ENCODE results near the gene BMPR2. TPM values are rescaled to one million over a fixed set of nuclear protein-coding genes. Genes with fewer than 3 reads are reported as not detected.

Gene BMPR2
- polyA plus RNA-seq, 3 donors, result 4.1 to 6.4 (median 4.8) TPM

- Mint-ChIP-seq H3K4me1 (no peaks in the 10 kb centered on the region), H3K27me3 (ENCODE audit: low read depth in 3 of 3) (peaks cover 0 to 5% (median 0%) of the 10 kb centered on the region in 3 donors), H3K9me3 (peaks cover 0 to 5% (median 0%) of the 10 kb centered on the region in 7 donors), H3K36me3 (peaks cover 0 to 3% of the 10 kb centered on the region in 2 donors), H3K4me3 (no peak overlapping the region), H3K27ac (no peak overlapping the region)
- Histone ChIP-seq H3K27me3 (ENCODE audit: control insufficient read depth in 2 of 2, insufficient read depth in 2 of 2, low read length in 2 of 2) (no peaks in the 10 kb centered on the region), H3K9me3 (replicated peaks in 1 of 2; ENCODE audit: control insufficient read depth in 1 of 2, insufficient read depth in 1 of 2, low read length in 2 of 2) (no peaks in the 10 kb centered on the region), H3K4me2 (replicated peaks; ENCODE audit: extremely low read depth, low read length, poor library complexity, severe bottlenecking) (no peak overlapping the region), H3K36me3 (replicated peaks in 1 of 2; ENCODE audit: control insufficient read depth in 1 of 2, insufficient read depth in 2 of 2, low read length in 2 of 2) (no peaks in the 10 kb centered on the region), H3K79me2 (ENCODE audit: insufficient read depth, low read length) (no peaks in the 10 kb centered on the region), H3K4me1 (ENCODE audit: control insufficient read depth in 1 of 2, insufficient read depth in 2 of 2, low read length in 2 of 2) (no peaks in the 10 kb centered on the region), H3K27ac (ENCODE audit: low read depth in 1 of 2, low read length in 2 of 2) (no peak overlapping the region), H3K9ac (ENCODE audit: insufficient read depth, low read length, poor library complexity, severe bottlenecking) (no peak overlapping the region), H4K20me1 (ENCODE audit: insufficient read depth, low read length) (peaks cover 12% of the 10 kb centered on the region), H3K4me3 (replicated peaks in 1 of 3; ENCODE audit: low read depth in 2 of 3, low read length in 3 of 3) (no peak overlapping the region), H2AFZ (ENCODE audit: insufficient read depth, low read depth, low read length, poor library complexity, severe bottlenecking) (no peak overlapping the region)
- no peak for TF ChIP-seq CTCF (IDR thresholded peaks at IDR 0.05)
- no peak for DNase-seq
- intact Hi-C loops (cut with micrococcal nuclease), result no loop called here
Measured at GRCh38 chr2:202418511-202418910, 42.4 kb downstream of the BMPR2 start.

DNA sequence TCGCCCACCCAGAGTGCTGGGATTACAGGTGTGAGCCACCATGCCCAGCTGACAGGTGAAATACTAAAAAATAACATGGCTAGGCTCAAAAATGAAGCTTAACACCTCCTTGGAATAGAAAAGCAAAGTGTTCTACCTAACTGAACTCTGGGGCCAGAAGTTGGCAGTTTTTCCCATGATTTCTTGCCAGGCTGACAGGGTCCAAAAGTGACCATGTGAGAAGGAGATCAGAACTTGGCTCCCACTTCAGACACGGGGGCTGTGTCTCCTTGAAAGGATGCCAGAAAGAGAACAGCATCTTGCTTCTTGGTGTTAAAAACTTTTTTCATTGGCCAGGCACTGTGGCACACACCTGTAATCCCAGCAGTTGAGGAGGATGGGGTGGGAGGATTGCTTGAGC lies 47.0 kb downstream of the BMPR2 start:
- peaks cover 3 to 10% (median 8%) of the 10 kb centered on the region in 3 donors for H3K27me3 Mint-ChIP-seq (ENCODE audit: low read depth in 3 of 3)
- Histone ChIP-seq H3K27ac (ENCODE audit: low read depth in 1 of 2, low read length in 2 of 2) (no peak overlapping the region), H3K4me1 (ENCODE audit: control insufficient read depth in 1 of 2, insufficient read depth in 2 of 2, low read length in 2 of 2) (no peaks in the 10 kb centered on the region), H3K9me3 (replicated peaks in 1 of 2; ENCODE audit: control insufficient read depth in 1 of 2, insufficient read depth in 1 of 2, low read length in 2 of 2) (peaks cover 0 to under 1% of the 10 kb centered on the region in 2 donors), H4K20me1 (ENCODE audit: insufficient read depth, low read length) (peaks cover 19% of the 10 kb centered on the region), H3K79me2 (ENCODE audit: insufficient read depth, low read length) (no peaks in the 10 kb centered on the region), H3K36me3 (replicated peaks in 1 of 2; ENCODE audit: control insufficient read depth in 1 of 2, insufficient read depth in 2 of 2, low read length in 2 of 2) (no peaks in the 10 kb centered on the region), H2AFZ (ENCODE audit: insufficient read depth, low read depth, low read length, poor library complexity, severe bottlenecking) (no peak overlapping the region), H3K27me3 (ENCODE audit: control insufficient read depth in 2 of 2, insufficient read depth in 2 of 2, low read length in 2 of 2) (no peaks in the 10 kb centered on the region), H3K4me2 (replicated peaks; ENCODE audit: extremely low read depth, low read length, poor library complexity, severe bottlenecking) (no peak overlapping the region), H3K9ac (ENCODE audit: insufficient read depth, low read length, poor library complexity, severe bottlenecking) (no peak overlapping the region), H3K4me3 (replicated peaks in 1 of 3; ENCODE audit: low read depth in 2 of 3, low read length in 3 of 3) (no peak overlapping the region)
- no peak overlapping the region for H3K27ac Mint-ChIP-seq
- H3K9me3 Mint-ChIP-seq, result peaks cover under 1 to 6% (median 4%) of the 10 kb centered on the region in 7 donors
- peaks cover 2 to 6% of the 10 kb centered on the region in 2 donors for H3K36me3 Mint-ChIP-seq
- TF ChIP-seq CTCF (IDR thresholded peaks at IDR 0.05), result no peak
- intact Hi-C loops (cut with micrococcal nuclease), result no loop called here
- 100% methylated on average over 1 of the region's 2 CpGs for WGBS (ENCODE audit: insufficient coverage)
- DNase-seq, result no peak
- H3K4me3 Mint-ChIP-seq, result no peak overlapping the region
- H3K4me1 Mint-ChIP-seq, result no peaks in the 10 kb centered on the region

Measured in CD14-positive monocyte (primary cell).